ENCODE data around the gene KIF14. TPM values are rescaled to one million over a fixed set of nuclear protein-coding genes. Genes with fewer than 3 reads are reported as not detected.
"Not testable (repeated sequence)": the region's sequence is repeated elsewhere in the genome, so short reads cannot be mapped to it uniquely, and the experiment has no call there.

KIF14 gene
- polyA plus RNA-seq, 1 donor = 12.4 TPM

- DNase-seq = no peak
Observed at GRCh38 chr1:200540281-200540680, 80.3 kb downstream of the KIF14 start.

GRCh38 chr1:200538179-200538578, 82.4 kb downstream of the KIF14 start:
- no peak for DNase-seq

- no peak for DNase-seq
Observed at GRCh38 chr1:200535605-200536004, 84.9 kb downstream of the KIF14 start.

- no peak for DNase-seq
Observed at GRCh38 chr1:200530623-200531261, 89.8 kb downstream of the KIF14 start.

- no peak for DNase-seq
Observed at GRCh38 chr1:200528858-200529606, 91.5 kb downstream of the KIF14 start.

- no peak for DNase-seq
Observed at GRCh38 chr1:200527670-200528069, 92.9 kb downstream of the KIF14 start.

GRCh38 chr1:200526709-200527612, 93.6 kb downstream of the KIF14 start:
- no peak for DNase-seq

GRCh38 chr1:200525090-200525987, 95.2 kb downstream of the KIF14 start:
- no peak for DNase-seq

GRCh38 chr1:200524551-200524950, 96.0 kb downstream of the KIF14 start:
- DNase-seq = not testable (repeated sequence)

- no peak for DNase-seq
Observed at GRCh38 chr1:200524092-200524491, 96.5 kb downstream of the KIF14 start.

- DNase-seq = no peak
Observed at GRCh38 chr1:200520735-200521134, 99.8 kb downstream of the KIF14 start.

GRCh38 chr1:200518524-200518923, 102.0 kb downstream of the KIF14 start:
- no peak for DNase-seq

- no peak for DNase-seq
Observed at GRCh38 chr1:200512191-200512590, 108.4 kb downstream of the KIF14 start.

GRCh38 chr1:200510228-200510623, 110.3 kb downstream of the KIF14 start:
- DNase-seq = peak; percentile 89

- DNase-seq = no peak
Observed at GRCh38 chr1:200506471-200506870, 114.1 kb downstream of the KIF14 start.

- no peak for DNase-seq
Observed at GRCh38 chr1:200505257-200505656, 115.3 kb downstream of the KIF14 start.

Other genes with a start within 250 kb of the KIF14 start
- 28.0 TPM for gene ZNF281, start 210.7 kb downstream of the KIF14 start, polyA plus RNA-seq (ENCODE audit: insufficient read length)
- 38.2 TPM for gene DDX59, start 49.2 kb upstream of the KIF14 start, polyA plus RNA-seq (ENCODE audit: insufficient read length)
- gene CAMSAP2, start 118.1 kb upstream of the KIF14 start, polyA plus RNA-seq (ENCODE audit: insufficient read length) = 48.1 TPM